BJ (cell line): ENCODE measurements around the gene HTATSF1. TPM values are rescaled to one million over a fixed set of nuclear protein-coding genes. Genes with fewer than 3 reads are reported as not detected.

Experiments
- CTCF ChIA-PET: fragments of 350-600 bp; formaldehyde crosslinking; extraction: SDS; loops from one replicate; lab custom pipeline; 2021; ENCODE audit warnings: antibody characterized with exemption, inconsistent platforms; lab: Yijun Ruan, JAX
- POLR2A ChIA-PET: fragments of 300-600 bp; sonication (Branson Sonifier 250); formaldehyde crosslinking; extraction: SDS; loops from one replicate; lab custom pipeline; 2021; ENCODE audit warnings: antibody characterized with exemption; lab: Charles Lee
- DNase-seq: peaks from one replicate; pipeline ENCODE4 v3.0.0-alpha.2; 2011; ENCODE audit warnings: low read depth
- H3K27me3 ChIP-seq: 2 replicates; pipeline ENCODE4 v1.6.0; 2011; ENCODE audit warnings: low read length; ENCODE audit not compliant: control insufficient read depth, insufficient read depth
- H3K36me3 ChIP-seq: 2 replicates; pipeline ENCODE4 v1.5.1; 2011; ENCODE audit warnings: low read length; ENCODE audit not compliant: control insufficient read depth, insufficient read depth
- H3K4me3 ChIP-seq: 2 replicates; pipeline ENCODE4 v1.5.1; 2011; ENCODE audit warnings: low read depth, mild to moderate bottlenecking, control low read depth, low read length
- CTCF ChIP-seq: IDR thresholded peaks from 2 replicates; pipeline ENCODE4 v1.5.1; 2011; ENCODE audit warnings: low read depth, mild to moderate bottlenecking, control low read depth, inconsistent platforms, low read length, moderate library complexity; ENCODE audit not compliant: insufficient read depth
- polyA plus RNA-seq: library from polyadenylated mRNA; depleted of rRNA; stranded (reverse); fragments of >200 nt; gene quantifications from 2 replicates; pipeline ENCODE4 v1.2.3, GENCODE V29; 2011

Gene HTATSF1
- polyA plus RNA-seq, 1 experiment: 0.28 TPM

- H3K36me3 ChIP-seq: no peaks in the 10 kb centered on the region
- DNase-seq: no peak
- POLR2A ChIA-PET: no interaction called here
- CTCF ChIA-PET: no interaction called here
- H3K27me3 ChIP-seq: no peaks in the 10 kb centered on the region
- H3K4me3 ChIP-seq: no peak overlapping the region
- TF ChIP-seq CTCF: no peak
These were observed 36.7 kb downstream of the HTATSF1 start for GRCh38 chrX:136534131-136534530.

GRCh38 chrX:136538811-136539210 lies 41.4 kb downstream of the HTATSF1 start:
- POLR2A ChIA-PET: no interaction called here
- H3K4me3 ChIP-seq: no peak overlapping the region
- no peaks in the 10 kb centered on the region for H3K36me3 ChIP-seq
- DNase-seq: no peak
- H3K27me3 ChIP-seq: no peaks in the 10 kb centered on the region
- CTCF ChIA-PET: no interaction called here
- no peak for TF ChIP-seq CTCF

- DNase-seq: no peak
- ChIA-PET POLR2A (no interaction called here), CTCF (no interaction called here)
- Histone ChIP-seq H3K4me3 (no peak overlapping the region), H3K36me3 (no peaks in the 10 kb centered on the region), H3K27me3 (no peaks in the 10 kb centered on the region)
- no peak for TF ChIP-seq CTCF
These were observed 42.8 kb downstream of the HTATSF1 start for GRCh38 chrX:136540226-136540625.

GRCh38 chrX:136541294-136541693 lies 43.9 kb downstream of the HTATSF1 start:
- no peaks in the 10 kb centered on the region for H3K27me3 ChIP-seq
- H3K36me3 ChIP-seq: no peaks in the 10 kb centered on the region
- no peak overlapping the region for H3K4me3 ChIP-seq
- ChIA-PET CTCF (no interaction called here), POLR2A (no interaction called here)
- no peak for TF ChIP-seq CTCF
- DNase-seq: no peak

- H3K4me3 ChIP-seq: no peak overlapping the region
- H3K27me3 ChIP-seq: no peaks in the 10 kb centered on the region
- H3K36me3 ChIP-seq: no peaks in the 10 kb centered on the region
- no peak for TF ChIP-seq CTCF
- no peak for DNase-seq
- ChIA-PET CTCF (no interaction called here), POLR2A (no interaction called here)
These were observed 44.9 kb downstream of the HTATSF1 start for GRCh38 chrX:136542281-136542680.
